Measurements from ENCODE around the gene KMT2D. TPM values are rescaled to one million over a fixed set of nuclear protein-coding genes. Genes with fewer than 3 reads are reported as not detected.

The KMT2D gene, protein sequence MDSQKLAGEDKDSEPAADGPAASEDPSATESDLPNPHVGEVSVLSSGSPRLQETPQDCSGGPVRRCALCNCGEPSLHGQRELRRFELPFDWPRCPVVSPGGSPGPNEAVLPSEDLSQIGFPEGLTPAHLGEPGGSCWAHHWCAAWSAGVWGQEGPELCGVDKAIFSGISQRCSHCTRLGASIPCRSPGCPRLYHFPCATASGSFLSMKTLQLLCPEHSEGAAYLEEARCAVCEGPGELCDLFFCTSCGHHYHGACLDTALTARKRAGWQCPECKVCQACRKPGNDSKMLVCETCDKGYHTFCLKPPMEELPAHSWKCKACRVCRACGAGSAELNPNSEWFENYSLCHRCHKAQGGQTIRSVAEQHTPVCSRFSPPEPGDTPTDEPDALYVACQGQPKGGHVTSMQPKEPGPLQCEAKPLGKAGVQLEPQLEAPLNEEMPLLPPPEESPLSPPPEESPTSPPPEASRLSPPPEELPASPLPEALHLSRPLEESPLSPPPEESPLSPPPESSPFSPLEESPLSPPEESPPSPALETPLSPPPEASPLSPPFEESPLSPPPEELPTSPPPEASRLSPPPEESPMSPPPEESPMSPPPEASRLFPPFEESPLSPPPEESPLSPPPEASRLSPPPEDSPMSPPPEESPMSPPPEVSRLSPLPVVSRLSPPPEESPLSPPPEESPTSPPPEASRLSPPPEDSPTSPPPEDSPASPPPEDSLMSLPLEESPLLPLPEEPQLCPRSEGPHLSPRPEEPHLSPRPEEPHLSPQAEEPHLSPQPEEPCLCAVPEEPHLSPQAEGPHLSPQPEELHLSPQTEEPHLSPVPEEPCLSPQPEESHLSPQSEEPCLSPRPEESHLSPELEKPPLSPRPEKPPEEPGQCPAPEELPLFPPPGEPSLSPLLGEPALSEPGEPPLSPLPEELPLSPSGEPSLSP (N-terminal part only)
- 33.4 and 120 TPM in 2 replicates for total RNA-seq

GRCh38 chr12:49060237-49061156 is at the start of gene KMT2D:
Gene KMT2D (minus strand): TSS chr12:49060794. CDS start chr12:49055324, 5,470 bp downstream.

DNA sequence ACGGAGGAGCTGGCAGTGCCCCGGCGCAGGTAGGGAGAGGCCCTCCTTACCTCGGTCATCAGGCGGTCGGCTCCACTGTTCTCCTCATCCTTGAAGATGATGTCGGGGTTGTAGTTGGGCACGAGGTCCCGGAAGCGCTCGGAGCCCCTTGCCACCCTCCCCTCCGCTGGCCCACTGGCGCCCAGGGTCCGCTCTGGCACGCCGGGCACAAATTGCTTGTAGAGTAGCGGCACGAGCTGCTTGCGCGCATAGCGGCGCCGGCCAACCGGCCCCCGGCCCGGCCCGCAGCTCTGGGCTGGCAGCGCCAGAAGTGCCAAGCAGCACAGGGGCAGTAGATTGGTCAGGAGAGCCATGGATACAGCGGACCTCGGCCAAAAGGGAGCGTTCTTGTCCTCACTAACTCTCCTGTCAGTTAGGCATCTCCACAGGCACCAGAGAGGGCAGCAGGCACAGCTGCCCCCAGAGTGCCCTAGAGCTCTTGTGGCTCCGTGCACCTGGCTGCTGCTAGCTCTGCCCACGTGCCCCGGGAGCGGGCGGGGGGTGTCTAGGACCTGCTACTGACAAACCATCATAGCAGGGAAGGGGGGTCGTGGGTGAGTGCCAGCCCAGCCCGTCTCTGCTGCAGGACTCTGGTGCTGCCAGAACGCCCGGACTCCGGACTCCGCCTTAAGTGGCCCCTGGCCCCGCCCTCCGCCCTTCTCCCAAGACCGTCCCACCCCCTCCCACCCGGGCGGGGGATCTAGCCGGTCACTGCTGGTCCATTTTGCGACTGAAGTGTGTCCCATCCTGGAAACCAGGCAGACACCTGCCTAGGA is 33.8 kb upstream of the KMT2D start, which contains the start of gene DHH:
Gene DHH, minus strand, starts transcription at position 642 of the 815 bp plus-strand sequence. Its CDS starts 289 bp downstream, at position 353.

GRCh38 chr12:49069507-49070346 is 9.1 kb upstream of the KMT2D start, which contains the start of gene RHEBL1:
Gene RHEBL1 (minus strand): TSS chr12:49069979. CDS start chr12:49069785, 194 bp downstream.

GRCh38 chr12:49018261-49019119 is 42.1 kb downstream of the KMT2D start, which contains the start of gene PRKAG1:
Gene PRKAG1 (minus strand): TSS chr12:49018776. CDS start chr12:49018740, 36 bp downstream.

Other genes starting within 250 kb of the KMT2D start
- gene CACNB3, start 242.3 kb downstream of the KMT2D start, total RNA-seq: 16.0 and 19.8 TPM in 2 replicates
- 84.2 and 143 TPM in 2 replicates for gene DDX23, start 208.6 kb downstream of the KMT2D start, total RNA-seq
- gene RND1, start 194.9 kb downstream of the KMT2D start, total RNA-seq: 5.5 and 12.0 TPM in 2 replicates
- 7.9 and 11.6 TPM in 2 replicates for gene FKBP11, start 135.3 kb downstream of the KMT2D start, total RNA-seq
- gene ARF3, start 103.3 kb downstream of the KMT2D start, total RNA-seq: 26.6 and 52.1 TPM in 2 replicates
- 0.32 TPM in 1 of 2 replicates, not detected in the other for gene WNT10B, start 89.1 kb downstream of the KMT2D start, total RNA-seq
- gene WNT1, start 82.5 kb downstream of the KMT2D start, total RNA-seq: not detected in 2 replicates
- gene DDN, start 61.4 kb downstream of the KMT2D start, total RNA-seq: under 0.01 and 0.13 TPM in 2 replicates
- gene PRKAG1, start 42.0 kb downstream of the KMT2D start, total RNA-seq: 34.6 and 38.8 TPM in 2 replicates
- 1.4 and 2.6 TPM in 2 replicates for gene RHEBL1, start 9.2 kb upstream of the KMT2D start, total RNA-seq
- gene DHH, start 34.0 kb upstream of the KMT2D start, total RNA-seq: 0.65 and 1.1 TPM in 2 replicates
- 85.2 and 85.6 TPM in 2 replicates for gene LMBR1L, start 50.1 kb upstream of the KMT2D start, total RNA-seq
- gene TUBA1B, start 70.6 kb upstream of the KMT2D start, total RNA-seq: 1,335 and 1,512 TPM in 2 replicates
- 608 and 1,094 TPM in 2 replicates for gene TUBA1A, start 128.3 kb upstream of the KMT2D start, total RNA-seq
- gene TUBA1C, start 204.3 kb upstream of the KMT2D start, total RNA-seq: 160 and 163 TPM in 2 replicates
- gene PRPH, start 234.4 kb upstream of the KMT2D start, total RNA-seq: not detected in 2 replicates

Measured in bladder microvascular endothelial cell (primary cell).